GM18502 (cell line): ENCODE measurements around the gene KLF9.

Experiments
- ATAC-seq: cut with Tn5 transposase; IDR thresholded peaks from one replicate; pipeline ENCODE4 v1.9.1; 2021; ENCODE audit warnings: mild to moderate bottlenecking; ENCODE audit not compliant: unreplicated experiment, poor library complexity

KLF9 gene

GRCh38 chr9:70367305-70367930, 47.0 kb downstream of the KLF9 start:
- no peak for ATAC-seq

GRCh38 chr9:70363760-70364159, 50.7 kb downstream of the KLF9 start:
- ATAC-seq = no peak

GRCh38 chr9:70362952-70363351, 51.5 kb downstream of the KLF9 start:
- no peak for ATAC-seq

- ATAC-seq = no peak
These were observed 58.7 kb downstream of the KLF9 start for GRCh38 chr9:70355801-70356200.

- ATAC-seq = no peak
These were observed 61.7 kb downstream of the KLF9 start for GRCh38 chr9:70352802-70353201.

- no peak for ATAC-seq
These were observed 62.1 kb downstream of the KLF9 start for GRCh38 chr9:70352356-70352755.

- ATAC-seq = no peak
These were observed 67.4 kb downstream of the KLF9 start for GRCh38 chr9:70347046-70347445.

GRCh38 chr9:70340572-70340971, 73.9 kb downstream of the KLF9 start:
- ATAC-seq = no peak
